Spleen (tissue), 11 donors: ENCODE data around the gene SCFD2. TPM values are rescaled to one million over a fixed set of nuclear protein-coding genes. Genes with fewer than 3 reads are reported as not detected.

Experiments used
- DNase-seq: peaks from one replicate; pipeline ENCODE4 v3.0.0-alpha.2; 2020
- H3K27ac ChIP-seq, 8 donors: fragments of 200-600 bp; sonication (generic) in 7 of 8; 1 replicate in 4 of 8; 2 replicates in 4 of 8; pipeline versions ENCODE4 v1.5.0 to v1.8.0; 2016 to 2021; ENCODE audit warnings: inconsistent platforms in 4 of 8, mild to moderate bottlenecking in 4 of 8, moderate library complexity in 1 of 8
- H3K27me3 ChIP-seq, 7 donors: fragments of 200-600 bp; sonication (generic) in 6 of 7; replicated peaks in 1 of 7; 1 replicate in 4 of 7; 2 replicates in 3 of 7; pipeline versions ENCODE4 v1.5.0 to v1.8.0; 2016 to 2021; ENCODE audit warnings: inconsistent platforms in 3 of 7, mild to moderate bottlenecking in 1 of 7
- H3K36me3 ChIP-seq, 6 donors: fragments of 200-600 bp; sonication (generic) in 5 of 6; 1 replicate in 4 of 6; 2 replicates in 2 of 6; pipeline versions ENCODE4 v1.5.0 to v1.8.0; 2016 to 2021; ENCODE audit warnings: inconsistent platforms in 2 of 6
- H3K4me1 ChIP-seq, 6 donors: fragments of 200-600 bp; sonication (generic) in 5 of 6; 1 replicate in 3 of 6; 2 replicates in 3 of 6; pipeline versions ENCODE4 v1.5.0 to v1.8.0; 2016 to 2021; ENCODE audit warnings: inconsistent platforms in 3 of 6
- H3K4me3 ChIP-seq, 8 donors: fragments of 200-600 bp; sonication (generic) in 7 of 8; 1 replicate in 4 of 8; 2 replicates in 4 of 8; pipeline versions ENCODE4 v1.5.0 to v1.8.0; 2016 to 2021; ENCODE audit warnings: inconsistent platforms in 4 of 8, mild to moderate bottlenecking in 4 of 8, moderate library complexity in 2 of 8
- H3K9me3 ChIP-seq, 8 donors: fragments of 200-600 bp; sonication (generic) in 7 of 8; 1 replicate in 4 of 8; 2 replicates in 4 of 8; pipeline versions ENCODE4 v1.5.0 to v1.8.0; 2016 to 2021; ENCODE audit warnings: inconsistent platforms in 4 of 8
- CTCF ChIP-seq, 11 experiments: fragments of 200-600 bp in 7 of 11; fragments of 450-650 bp in 4 of 11; sonication (generic) in 4 of 11; IDR thresholded peaks in 8 of 11; conservative IDR thresholded peaks in 3 of 11; 1 replicate in 7 of 11; 2 replicates in 4 of 11; pipeline versions ENCODE4 v1.4.0 to v1.8.0; 2016 to 2021; ENCODE audit warnings: antibody characterized with exemption in 11 of 11, inconsistent platforms in 4 of 11, mild to moderate bottlenecking in 1 of 11
- POLR2A ChIP-seq, 3 donors: fragments of 450-650 bp; IDR thresholded peaks; one replicate each; pipeline ENCODE4 v1.5.1; 2017; ENCODE audit warnings: antibody characterized with exemption in 3 of 3, mild to moderate bottlenecking in 1 of 3
- POLR2AphosphoS5 ChIP-seq, 3 donors: sonication (generic); formaldehyde crosslinking; IDR thresholded peaks; one replicate each; pipeline ENCODE4 v1.5.1; 2017; ENCODE audit warnings: antibody characterized with exemption in 3 of 3
- WGBS, 5 donors: extraction: QIAGEN DNeasy Blood & Tissue Kit in 3 of 5; methylation state at CpG; one replicate each; pipeline versions ENCODE4 v1.1.5 to v1.1.7; 2013 to 2018; 5-methylcytosine and 5-hydroxymethylcytosine counted together
- intact Hi-C: fragments of 100-400 bp; cut with DNase I; formaldehyde crosslinking; loops from one replicate; pipeline ENCODE4 v1.15.0; 2023; ENCODE audit warnings: low total_unique reads
- polyA plus RNA-seq, 3 donors: library from polyadenylated mRNA; stranded (reverse); fragments of 200-250 nt; gene quantifications; one replicate each; pipeline ENCODE4 v1.2.1, GENCODE V29; 2013
- total RNA-seq, 7 donors: library from RNA; depleted of rRNA in 3 of 7; stranded (reverse); fragments of >200 nt in 3 of 7; fragmentation: NEBNext Ultra II Directional in 4 of 7; extraction: Animal tissue kit (Norgen Biotek cat#: 25700) in 4 of 7; gene quantifications; one replicate each; pipeline versions ENCODE4 v1.1.0 to v1.2.1, GENCODE V29; 2016 to 2021
- donor health status: healthy with polysubstance abuse.
- donor health status: DM: no; HTN: no; CAD: no; lungs with moderate emphysema.
- donor health status: DM: no; HTN: no; CAD: no.
- donor health status: Bipolar disorder and iron deficiency.
- donor health status: healthy.
- donor health status: DM: no; HTN: no; CAD: no.
- donor health status: DM: yes; HTN: yes; CAD: no.

The SCFD2 gene
- total and polyA plus RNA-seq, 10 donors = 3.6 to 42.1 (median 21.1) TPM

- 83 to 91% (median 87%) methylated on average over 5 of the region's 5 CpGs for WGBS, 5 donors
- H3K27ac ChIP-seq = no peak overlapping the region
- intact Hi-C loops = no loop called here
- no peaks in the 10 kb centered on the region for H3K4me1 ChIP-seq
- no peaks in the 10 kb centered on the region for H3K27me3 ChIP-seq
- no peak for DNase-seq
- H3K9me3 ChIP-seq = no peaks in the 10 kb centered on the region
- peaks cover 0 to 18% (median 0%) of the 10 kb centered on the region in 6 donors for H3K36me3 ChIP-seq
- TF ChIP-seq POLR2AphosphoS5 (IDR thresholded peaks at IDR 0.05) = no peak
- no peak for TF ChIP-seq POLR2A (IDR thresholded peaks at IDR 0.05)
- TF ChIP-seq CTCF (IDR thresholded peaks at IDR 0.05 in 8 of 11, conservative IDR thresholded peaks at IDR 0.05 in 3 of 11) = no peak
- peak overlapping the region in 2 of 8 donors; percentile 16 to 39 for H3K4me3 ChIP-seq
Observed at GRCh38 chr4:52948057-52948423, 417.8 kb downstream of the SCFD2 start.

- H3K4me3 ChIP-seq = peak overlapping the region in 4 of 8 donors; percentile 16 to 49 (median 28)
- DNase-seq = no peak
- no peaks in the 10 kb centered on the region for H3K9me3 ChIP-seq
- peaks cover 0 to 18% (median 0%) of the 10 kb centered on the region in 6 donors for H3K36me3 ChIP-seq
- no peaks in the 10 kb centered on the region for H3K27me3 ChIP-seq
- intact Hi-C loops = no loop called here
- 92 to 96% (median 94%) methylated on average over 4 of the region's 4 CpGs for WGBS, 5 donors
- TF ChIP-seq CTCF (IDR thresholded peaks at IDR 0.05 in 8 of 11, conservative IDR thresholded peaks at IDR 0.05 in 3 of 11) (no peak), POLR2AphosphoS5 (IDR thresholded peaks at IDR 0.05) (no peak), POLR2A (IDR thresholded peaks at IDR 0.05) (no peak)
- no peak overlapping the region for H3K27ac ChIP-seq
- H3K4me1 ChIP-seq = no peaks in the 10 kb centered on the region
Observed at GRCh38 chr4:52947401-52948056, 418.3 kb downstream of the SCFD2 start.

- H3K27ac ChIP-seq = peak overlapping the region in 2 of 8 donors; percentile 23 to 52
- DNase-seq = no peak
Observed at GRCh38 chr4:52946855-52947254, 419.0 kb downstream of the SCFD2 start.

More at GRCh38 chr4:52946855-52947254, 419.0 kb downstream of the SCFD2 start:
- intact Hi-C loops = no loop called here
- Histone ChIP-seq H3K9me3 (no peaks in the 10 kb centered on the region), H3K36me3 (peaks cover 0 to 18% (median 0%) of the 10 kb centered on the region in 6 donors), H3K4me3 (peak overlapping the region in 4 of 8 donors; percentile 16 to 49 (median 28)), H3K4me1 (no peaks in the 10 kb centered on the region), H3K27me3 (no peaks in the 10 kb centered on the region)
- TF ChIP-seq CTCF (IDR thresholded peaks at IDR 0.05 in 8 of 11, conservative IDR thresholded peaks at IDR 0.05 in 3 of 11) (no peak), POLR2AphosphoS5 (IDR thresholded peaks at IDR 0.05) (no peak), POLR2A (IDR thresholded peaks at IDR 0.05) (no peak)
- 74 to 88% (median 85%) methylated on average over 4 of the region's 4 CpGs for WGBS, 5 donors
